ENCODE measurements around the gene FKBP1B. TPM values are rescaled to one million over a fixed set of nuclear protein-coding genes. Genes with fewer than 3 reads are reported as not detected.

The FKBP1B gene
- total RNA-seq, 6 donors from 2014 or later: 7.3 to 27.3 (median 15.0) TPM

DNA sequence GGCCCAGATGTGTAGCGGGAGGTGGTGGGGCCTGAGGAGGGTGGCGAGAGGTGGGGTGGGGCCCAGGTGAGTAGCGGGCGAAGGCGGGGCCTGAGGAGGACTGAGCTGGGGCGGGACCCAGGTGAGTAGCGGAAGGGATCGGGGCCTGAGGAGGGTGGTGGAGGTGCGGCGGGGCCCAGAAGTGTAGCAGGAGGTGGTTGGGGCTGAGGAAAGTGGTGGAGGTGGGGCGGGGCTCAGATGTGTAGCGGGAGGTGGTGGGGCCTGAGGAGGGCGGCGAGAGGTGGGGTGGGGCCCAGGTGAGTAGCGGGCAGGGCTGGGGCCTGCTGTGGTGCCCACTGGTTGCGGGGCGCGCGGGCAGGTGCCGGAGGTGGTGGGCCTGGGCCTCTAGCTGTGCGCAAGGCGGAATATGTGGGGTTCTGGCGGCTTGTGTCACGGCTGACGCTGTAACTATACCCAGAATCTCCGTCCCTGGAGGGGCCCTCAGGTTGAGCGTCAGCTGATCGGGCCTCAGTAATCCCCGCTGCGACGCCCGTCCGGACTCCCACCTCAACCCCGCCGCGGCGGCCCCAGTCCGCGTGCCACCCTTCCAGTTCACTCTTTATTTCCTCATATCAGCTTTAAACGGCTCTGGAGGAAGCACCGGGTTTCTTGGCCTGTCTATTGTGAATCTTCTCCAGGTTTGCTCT is 27.5 kb downstream of the FKBP1B start:
- DNase-seq (no peak), ATAC-seq (ENCODE audit: low FRiP score in 2 of 2) (no peak)
- Histone ChIP-seq H3K36me3 (peaks cover 12 to 38% (median 15%) of the 10 kb centered on the region in 4 donors), H3K27ac (peak overlapping the region; percentile 90 to 97 (median 94)), H3K4me1 (peaks cover 16 to 43% (median 26%) of the 10 kb centered on the region in 4 donors), H3K4me3 (peak overlapping the region; percentile 59 to 86 (median 64)), H3K27me3 (no peaks in the 10 kb centered on the region), H3K9me3 (no peaks in the 10 kb centered on the region)
- TF ChIP-seq, protein P1, sequence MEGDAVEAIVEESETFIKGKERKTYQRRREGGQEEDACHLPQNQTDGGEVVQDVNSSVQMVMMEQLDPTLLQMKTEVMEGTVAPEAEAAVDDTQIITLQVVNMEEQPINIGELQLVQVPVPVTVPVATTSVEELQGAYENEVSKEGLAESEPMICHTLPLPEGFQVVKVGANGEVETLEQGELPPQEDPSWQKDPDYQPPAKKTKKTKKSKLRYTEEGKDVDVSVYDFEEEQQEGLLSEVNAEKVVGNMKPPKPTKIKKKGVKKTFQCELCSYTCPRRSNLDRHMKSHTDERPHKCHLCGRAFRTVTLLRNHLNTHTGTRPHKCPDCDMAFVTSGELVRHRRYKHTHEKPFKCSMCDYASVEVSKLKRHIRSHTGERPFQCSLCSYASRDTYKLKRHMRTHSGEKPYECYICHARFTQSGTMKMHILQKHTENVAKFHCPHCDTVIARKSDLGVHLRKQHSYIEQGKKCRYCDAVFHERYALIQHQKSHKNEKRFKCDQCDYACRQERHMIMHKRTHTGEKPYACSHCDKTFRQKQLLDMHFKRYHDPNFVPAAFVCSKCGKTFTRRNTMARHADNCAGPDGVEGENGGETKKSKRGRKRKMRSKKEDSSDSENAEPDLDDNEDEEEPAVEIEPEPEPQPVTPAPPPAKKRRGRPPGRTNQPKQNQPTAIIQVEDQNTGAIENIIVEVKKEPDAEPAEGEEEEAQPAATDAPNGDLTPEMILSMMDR (IDR thresholded peaks at IDR 0.05): no peak
- TF ChIP-seq EP300 (IDR thresholded peaks at IDR 0.05) (no peak), POLR2AphosphoS5 (IDR thresholded peaks at IDR 0.05) (peak; percentile 8 to 30), POLR2A (IDR thresholded peaks at IDR 0.05) (peak in 3 of 4 donors; percentile 44 to 77 (median 67))
- 1% methylated on average over 23 to 41 of the region's 41 CpGs for WGBS, 2 donors

DNA sequence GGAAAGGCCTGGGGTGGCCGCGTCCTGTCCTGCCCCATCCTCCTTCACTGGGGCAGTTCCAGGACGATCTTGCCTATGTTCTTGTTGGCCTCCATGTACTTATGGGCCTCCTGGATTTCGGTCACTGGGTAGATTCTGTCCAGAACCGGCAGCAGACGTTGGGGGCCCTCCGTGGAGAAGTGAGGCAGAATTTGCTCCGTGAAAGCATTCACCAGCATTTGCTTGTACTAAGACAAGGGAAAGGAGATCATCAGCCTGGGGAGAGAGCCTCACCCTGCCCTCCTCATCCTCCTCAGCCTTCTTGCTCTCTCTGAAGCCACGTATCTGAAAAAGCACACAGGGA is 28.0 kb downstream of the FKBP1B start:
- peaks cover 19 to 48% (median 28%) of the 10 kb centered on the region in 4 donors for H3K4me1 ChIP-seq
- 12 to 13% methylated on average over 4 to 9 of the region's 9 CpGs for WGBS, 2 donors

DNA sequence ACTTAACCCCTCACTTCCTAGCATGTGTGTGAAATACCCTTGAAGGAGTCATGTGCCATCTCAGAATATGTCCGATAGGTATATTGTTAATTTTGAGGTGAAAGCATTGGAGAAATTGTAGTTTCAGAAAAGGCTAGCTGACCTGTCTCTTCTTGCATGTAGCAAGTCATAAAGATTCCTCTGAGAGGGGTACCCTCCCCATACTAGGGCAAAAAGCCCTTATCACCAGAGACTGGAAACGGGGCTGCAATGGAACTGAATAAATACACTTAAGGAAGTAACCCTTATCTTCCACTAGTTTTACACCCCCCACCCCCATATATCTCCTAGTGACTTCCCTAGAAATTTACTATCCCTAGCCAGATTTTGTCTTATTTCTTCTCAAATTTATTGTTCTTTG is 28.3 kb downstream of the FKBP1B start:
- no peaks in the 10 kb centered on the region for H3K9me3 ChIP-seq
- no peak for TF ChIP-seq POLR2AphosphoS5 (IDR thresholded peaks at IDR 0.05)
- no peak for TF ChIP-seq EP300 (IDR thresholded peaks at IDR 0.05)
- TF ChIP-seq POLR2A (IDR thresholded peaks at IDR 0.05): no peak
- TF ChIP-seq, protein P1 (IDR thresholded peaks at IDR 0.05): no peak
- no peaks in the 10 kb centered on the region for H3K27me3 ChIP-seq
- H3K36me3 ChIP-seq: peaks cover 8 to 36% (median 14%) of the 10 kb centered on the region in 4 donors
- WGBS, 2 donors: 69% methylated on average over 2 of the region's 2 CpGs
- peak overlapping the region in 3 of 4 donors; percentile 59 to 86 (median 61) for H3K4me3 ChIP-seq
- H3K27ac ChIP-seq: peak overlapping the region; percentile 90 to 97 (median 94)
- ATAC-seq (ENCODE audit: low FRiP score in 2 of 2) (no peak), DNase-seq (no peak)
- H3K4me1 ChIP-seq: peaks cover 23 to 52% (median 31%) of the 10 kb centered on the region in 4 donors

More for the DNA sequence above, 28.0 kb downstream of the FKBP1B start:
- Histone ChIP-seq H3K9me3 (no peaks in the 10 kb centered on the region), H3K27me3 (no peaks in the 10 kb centered on the region), H3K4me3 (peak overlapping the region; percentile 59 to 86 (median 64)), H3K36me3 (peaks cover 12 to 38% (median 14%) of the 10 kb centered on the region in 4 donors), H3K27ac (peak overlapping the region; percentile 90 to 97 (median 94))
- ATAC-seq (ENCODE audit: low FRiP score in 2 of 2) (no peak), DNase-seq (no peak)
- TF ChIP-seq POLR2AphosphoS5 (IDR thresholded peaks at IDR 0.05) (no peak), EP300 (IDR thresholded peaks at IDR 0.05) (no peak), POLR2A (IDR thresholded peaks at IDR 0.05) (no peak)
- TF ChIP-seq, protein P1 (IDR thresholded peaks at IDR 0.05): no peak

DNA sequence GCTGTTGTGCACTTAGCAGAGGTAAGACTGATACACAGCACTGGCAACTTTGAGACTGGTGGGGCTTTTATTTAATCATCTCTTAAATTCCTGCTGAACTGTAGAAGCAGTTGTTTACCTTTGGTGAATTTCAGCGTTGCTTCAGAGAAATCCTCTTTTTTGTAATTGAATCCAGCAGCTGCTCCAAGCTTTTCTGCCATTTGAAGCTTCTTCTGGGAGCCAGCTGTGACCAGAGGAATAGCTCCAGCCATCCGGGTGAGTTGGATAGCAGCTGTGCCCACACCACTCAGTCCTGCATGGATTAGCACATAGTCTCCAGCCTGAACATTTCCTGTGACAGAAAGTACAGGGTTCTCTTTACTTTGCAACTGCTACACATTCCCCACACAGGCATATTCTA is 31.2 kb downstream of the FKBP1B start:
- H3K36me3 ChIP-seq: peaks cover 0 to 27% (median 14%) of the 10 kb centered on the region in 4 donors
- no peaks in the 10 kb centered on the region for H3K9me3 ChIP-seq
- H3K27me3 ChIP-seq: no peaks in the 10 kb centered on the region
- TF ChIP-seq POLR2AphosphoS5 (IDR thresholded peaks at IDR 0.05): no peak
- no peak for TF ChIP-seq POLR2A (IDR thresholded peaks at IDR 0.05)
- no peak for TF ChIP-seq EP300 (IDR thresholded peaks at IDR 0.05)
- TF ChIP-seq, protein P1 (IDR thresholded peaks at IDR 0.05): no peak
- WGBS, 2 donors: 47 to 66% methylated on average over 2 of the region's 2 CpGs
- no peak for ATAC-seq (ENCODE audit: low FRiP score in 2 of 2)
- H3K4me3 ChIP-seq: no peak overlapping the region
- peak overlapping the region in 1 of 4 donors; percentile 58 for H3K27ac ChIP-seq
- DNase-seq: no peak
- peaks cover 28 to 46% (median 35%) of the 10 kb centered on the region in 4 donors for H3K4me1 ChIP-seq

All from upper lobe of left lung (tissue), 6 donors.